HCT116 (cell line): ENCODE results near the gene C6orf47. TPM values are rescaled to one million over a fixed set of nuclear protein-coding genes. Genes with fewer than 3 reads are reported as not detected.

ENCODE experiments used
- ATAC-seq: fragments of 200-7000 bp; cut with Tn5 transposase; 2 replicates; pipeline ENCODE4 v1.9.1; 2020; ENCODE audit warnings: mild to moderate bottlenecking, moderate library complexity
- BruUV-seq: library from RNA; stranded (reverse); fragments of 400-500 nt; replicated peaks from 2 replicates; lab custom pipeline; 2021; lab: Mats Ljungman, UMichigan
- CTCF ChIA-PET: fragments of 300-600 bp; sonication (Branson Sonifier 250); formaldehyde crosslinking; loops from one replicate; lab custom pipeline; 2021; ENCODE audit warnings: antibody characterized with exemption; lab: Charles Lee
- POLR2A ChIA-PET: fragments of 300-600, 350-600 bp; sonication (Branson Sonifier 250); formaldehyde crosslinking; loops from one replicate; lab custom pipeline; 2021; ENCODE audit warnings: antibody characterized with exemption; lab: Charles Lee
- RAD21 ChIA-PET, 2 experiments: fragments of 300-600 bp; sonication (Branson Sonifier 250); formaldehyde crosslinking; loops; one replicate each; lab custom pipeline; 2023; ENCODE audit warnings: low total read pairs in 2 of 2; ENCODE audit not compliant: uncharacterized antibody in 2 of 2, unreplicated experiment in 2 of 2, low non-redundant PET in 1 of 2; lab: Charles Lee
- DNase-seq: peaks from one replicate; pipeline ENCODE4 v3.0.0-alpha.2; 2010; ENCODE audit warnings: low read depth, low spot score
- H2AFZ ChIP-seq: fragments of 200-600 bp; shearing (Covaris generic), sonication (generic); 2 replicates; pipeline ENCODE4 v1.6.1; 2017; ENCODE audit warnings: low read depth, mixed run types, mixed read lengths, antibody characterized with exemption, low read length; ENCODE audit not compliant: poor library complexity, severe bottlenecking
- H3K27ac ChIP-seq: 2 replicates; pipeline ENCODE4 v1.5.1; 2012; ENCODE audit warnings: low read depth, low read length
- H3K27me3 ChIP-seq: fragments of 200-600 bp; sonication (generic); 2 replicates; pipeline ENCODE4 v1.6.1; 2016; ENCODE audit warnings: mixed run types, low read length, mixed read lengths; ENCODE audit not compliant: insufficient read depth
- H3K36me3 ChIP-seq, 2 experiments: fragments of 200-500 bp in 1 of 2; fragments of 200-600 bp in 1 of 2; sonication (Bioruptor generic) in 1 of 2; sonication (generic) in 1 of 2; 2 replicates each; pipeline versions ENCODE4 v1.5.1 to v1.6.1; 2014 to 2016; ENCODE audit warnings: low read length in 2 of 2, inconsistent platforms in 1 of 2, mixed read lengths in 1 of 2, mixed run types in 1 of 2; ENCODE audit not compliant: insufficient read depth in 2 of 2, control insufficient read depth in 1 of 2
- H3K4me1 ChIP-seq, 2 experiments: fragments of 200-600 bp in 1 of 2; sonication (generic) in 1 of 2; 2 replicates each; pipeline versions ENCODE4 v1.5.1 to v1.6.1; 2012 to 2017; ENCODE audit warnings: low read length in 2 of 2, inconsistent platforms in 1 of 2, mild to moderate bottlenecking in 1 of 2, mixed read lengths in 1 of 2, mixed run types in 1 of 2, moderate library complexity in 1 of 2; ENCODE audit not compliant: insufficient read depth in 2 of 2, control insufficient read depth in 1 of 2
- H3K4me2 ChIP-seq: fragments of 200-600 bp; sonication (generic); 2 replicates; pipeline ENCODE4 v1.6.1; 2017; ENCODE audit warnings: mixed run types, low read length, mixed read lengths
- H3K4me3 ChIP-seq, 2 experiments: fragments of 200-600 bp in 1 of 2; sonication (generic) in 1 of 2; replicated peaks in 1 of 2; 2 replicates each; pipeline ENCODE4 v1.5.1; 2011 to 2016; ENCODE audit warnings: low read length in 2 of 2, control low read depth in 1 of 2, low read depth in 1 of 2, mild to moderate bottlenecking in 1 of 2, mixed read lengths in 1 of 2, mixed run types in 1 of 2
- H3K79me2 ChIP-seq: fragments of 200-600 bp; sonication (generic); 2 replicates; pipeline ENCODE4 v1.6.1; 2017; ENCODE audit warnings: mild to moderate bottlenecking, mixed run types, low read length, moderate library complexity, mixed read lengths; ENCODE audit not compliant: insufficient read depth
- H3K9ac ChIP-seq: fragments of 200-600 bp; sonication (generic); 2 replicates; pipeline ENCODE4 v1.6.1; 2016; ENCODE audit warnings: low read length, mixed read lengths
- H3K9me2 ChIP-seq: fragments of 200-600 bp; sonication (generic), shearing (Covaris generic); 2 replicates; pipeline ENCODE4 v1.6.1; 2017; ENCODE audit warnings: mixed run types, mild to moderate bottlenecking, moderate library complexity; ENCODE audit not compliant: insufficient read depth
- H3K9me3 ChIP-seq, 2 experiments: fragments of 200-500 bp in 1 of 2; fragments of 200-600 bp in 1 of 2; sonication (Bioruptor generic) in 1 of 2; sonication (generic) in 1 of 2; 2 replicates each; pipeline ENCODE4 v1.6.1; 2014 to 2017; ENCODE audit warnings: low read length in 2 of 2, mixed read lengths in 2 of 2, inconsistent platforms in 1 of 2, low read depth in 1 of 2, mild to moderate bottlenecking in 1 of 2, mixed run types in 1 of 2, moderate library complexity in 1 of 2; ENCODE audit not compliant: control insufficient read depth in 1 of 2, insufficient read depth in 1 of 2
- H4K20me1 ChIP-seq: fragments of 200-600 bp; sonication (generic), shearing (Covaris generic); 2 replicates; pipeline ENCODE4 v1.6.1; 2017; ENCODE audit warnings: mixed run types, mild to moderate bottlenecking, moderate library complexity; ENCODE audit not compliant: insufficient read depth
- CEBPB ChIP-seq: IDR thresholded peaks from 2 replicates; pipeline ENCODE4 v1.6.1; 2012; ENCODE audit warnings: low read depth
- EGR1 ChIP-seq: IDR thresholded peaks from 2 replicates; pipeline ENCODE4 v1.6.1; 2012; ENCODE audit warnings: low read depth
- ELF1 ChIP-seq: IDR thresholded peaks from 2 replicates; pipeline ENCODE4 v1.6.1; 2012; ENCODE audit warnings: low read depth, borderline replicate concordance
- EZH2 ChIP-seq: fragments of 200-600 bp; sonication (generic); IDR thresholded peaks from 2 replicates; pipeline ENCODE4 v1.6.1; 2017; ENCODE audit warnings: antibody characterized with exemption, mixed run types
- POLR2A ChIP-seq: IDR thresholded peaks from 2 replicates; pipeline ENCODE4 v1.7.0; 2011; ENCODE audit warnings: borderline replicate concordance; ENCODE audit not compliant: insufficient read depth, insufficient read length; ENCODE audit errors: extremely low read depth
- SIN3A ChIP-seq: IDR thresholded peaks from 2 replicates; pipeline ENCODE4 v1.6.1; 2012; ENCODE audit warnings: low read depth
- SP1 ChIP-seq: IDR thresholded peaks from 2 replicates; pipeline ENCODE4 v1.6.1; 2012; ENCODE audit warnings: low read depth
- SRF ChIP-seq: IDR thresholded peaks from 2 replicates; pipeline ENCODE4 v1.6.1; 2012; ENCODE audit warnings: low read depth
- ZFX ChIP-seq: fragments of 450-650 bp; IDR thresholded peaks from 2 replicates; pipeline ENCODE4 v1.6.1; 2017
- ZNF274 ChIP-seq: fragments of 200-500 bp; sonication (Bioruptor generic); IDR thresholded peaks from 2 replicates; pipeline ENCODE4 v1.6.1; 2014; ENCODE audit warnings: mild to moderate bottlenecking, low read depth, low read length, inconsistent platforms
- intact Hi-C: fragments of 100-400 bp; cut with micrococcal nuclease; formaldehyde crosslinking; loops from 2 replicates; pipeline ENCODE4 v1.10.0; 2022
- total RNA-seq: library from RNA; stranded (reverse); gene quantifications from one replicate; pipeline ENCODE4 v1.2.1, GENCODE V29; 2021; ENCODE audit not compliant: unreplicated experiment
- TF ChIP-seq, protein P1 (sequence below): IDR thresholded peaks from 2 replicates; pipeline ENCODE4 v1.6.1; 2012; ENCODE audit warnings: low read depth
- TF ChIP-seq, protein P2 (sequence below), 3 experiments: fragments of 200-600 bp in 1 of 3; sonication (generic) in 1 of 3; IDR thresholded peaks in 2 of 3; conservative IDR thresholded peaks in 1 of 3; 2 replicates each; pipeline ENCODE4 v1.5.1; 2012 to 2017; ENCODE audit warnings: low read depth in 2 of 3, low read length in 2 of 3, antibody characterized with exemption in 1 of 3, borderline replicate concordance in 1 of 3, control low read depth in 1 of 3, mild to moderate bottlenecking in 1 of 3, mixed read lengths in 1 of 3, mixed run types in 1 of 3, moderate library complexity in 1 of 3; ENCODE audit not compliant: insufficient read depth in 1 of 3

C6orf47 gene
- total RNA-seq, 1 experiment from 2014 or later = 13.4 TPM

DNA sequence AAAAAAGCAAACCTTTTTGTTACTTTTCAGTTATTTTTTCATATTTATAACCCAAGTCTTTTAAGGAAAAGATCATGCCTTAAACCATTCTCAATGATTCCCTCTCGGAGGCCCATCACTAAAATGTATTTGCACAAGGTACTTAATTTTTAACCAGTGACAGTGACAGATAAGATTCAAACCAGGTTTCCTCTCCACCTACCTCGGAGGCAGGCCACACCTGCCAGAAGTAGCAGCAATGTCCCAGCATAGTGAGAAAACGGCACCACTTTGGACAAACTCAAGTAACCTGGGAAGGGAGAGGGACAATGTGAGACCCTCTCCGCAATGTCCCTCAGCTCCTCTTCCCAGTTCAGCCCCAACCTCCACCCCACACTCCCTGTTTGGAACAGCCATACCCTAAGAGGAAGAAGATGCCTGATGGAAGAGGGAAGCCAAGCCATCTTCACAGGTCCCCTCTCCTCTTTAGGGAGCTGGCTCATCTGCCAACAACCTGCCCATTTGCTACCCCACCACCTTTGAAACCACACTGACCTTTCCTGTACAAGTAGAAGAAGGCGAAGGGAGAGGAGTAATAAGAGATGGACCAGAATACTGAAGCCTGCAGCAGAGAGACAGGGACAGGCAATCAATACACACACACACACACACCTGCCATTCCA lies 40.3 kb upstream of the C6orf47 start:
- intact Hi-C loops = no loop called here
- no peaks in the 10 kb centered on the region for H3K9me3 ChIP-seq

More for the DNA sequence above, 40.3 kb upstream of the C6orf47 start:
- ChIA-PET RAD21 (no interaction called here), POLR2A (no interaction called here), CTCF (no interaction called here)
- Histone ChIP-seq H4K20me1 (no peaks in the 10 kb centered on the region), H3K27ac (no peak overlapping the region), H3K9ac (no peak overlapping the region), H3K4me3 (no peak overlapping the region), H3K4me1 (peaks cover 7 to 15% of the 10 kb centered on the region in 2 experiments; a peak in 3 of 4 replicates), H3K27me3 (no peaks in the 10 kb centered on the region), H3K79me2 (peaks cover 13% of the 10 kb centered on the region), H2AFZ (no peak overlapping the region), H3K9me2 (no peaks in the 10 kb centered on the region), H3K4me2 (no peak overlapping the region), H3K36me3 (peaks cover 0 to 8% of the 10 kb centered on the region in 2 experiments; a peak in 2 of 4 replicates)
- no peak for TF ChIP-seq ZFX
- TF ChIP-seq POLR2A = no peak
- TF ChIP-seq SIN3A = no peak
- TF ChIP-seq SP1 = no peak
- no peak for TF ChIP-seq EZH2
- no peak for TF ChIP-seq EGR1
- no peak for TF ChIP-seq ZNF274
- TF ChIP-seq, protein P1, sequence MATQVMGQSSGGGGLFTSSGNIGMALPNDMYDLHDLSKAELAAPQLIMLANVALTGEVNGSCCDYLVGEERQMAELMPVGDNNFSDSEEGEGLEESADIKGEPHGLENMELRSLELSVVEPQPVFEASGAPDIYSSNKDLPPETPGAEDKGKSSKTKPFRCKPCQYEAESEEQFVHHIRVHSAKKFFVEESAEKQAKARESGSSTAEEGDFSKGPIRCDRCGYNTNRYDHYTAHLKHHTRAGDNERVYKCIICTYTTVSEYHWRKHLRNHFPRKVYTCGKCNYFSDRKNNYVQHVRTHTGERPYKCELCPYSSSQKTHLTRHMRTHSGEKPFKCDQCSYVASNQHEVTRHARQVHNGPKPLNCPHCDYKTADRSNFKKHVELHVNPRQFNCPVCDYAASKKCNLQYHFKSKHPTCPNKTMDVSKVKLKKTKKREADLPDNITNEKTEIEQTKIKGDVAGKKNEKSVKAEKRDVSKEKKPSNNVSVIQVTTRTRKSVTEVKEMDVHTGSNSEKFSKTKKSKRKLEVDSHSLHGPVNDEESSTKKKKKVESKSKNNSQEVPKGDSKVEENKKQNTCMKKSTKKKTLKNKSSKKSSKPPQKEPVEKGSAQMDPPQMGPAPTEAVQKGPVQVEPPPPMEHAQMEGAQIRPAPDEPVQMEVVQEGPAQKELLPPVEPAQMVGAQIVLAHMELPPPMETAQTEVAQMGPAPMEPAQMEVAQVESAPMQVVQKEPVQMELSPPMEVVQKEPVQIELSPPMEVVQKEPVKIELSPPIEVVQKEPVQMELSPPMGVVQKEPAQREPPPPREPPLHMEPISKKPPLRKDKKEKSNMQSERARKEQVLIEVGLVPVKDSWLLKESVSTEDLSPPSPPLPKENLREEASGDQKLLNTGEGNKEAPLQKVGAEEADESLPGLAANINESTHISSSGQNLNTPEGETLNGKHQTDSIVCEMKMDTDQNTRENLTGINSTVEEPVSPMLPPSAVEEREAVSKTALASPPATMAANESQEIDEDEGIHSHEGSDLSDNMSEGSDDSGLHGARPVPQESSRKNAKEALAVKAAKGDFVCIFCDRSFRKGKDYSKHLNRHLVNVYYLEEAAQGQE = no peak
- TF ChIP-seq CEBPB = no peak
- TF ChIP-seq SRF = no peak
- no peak for TF ChIP-seq ELF1
- TF ChIP-seq, protein P2, sequence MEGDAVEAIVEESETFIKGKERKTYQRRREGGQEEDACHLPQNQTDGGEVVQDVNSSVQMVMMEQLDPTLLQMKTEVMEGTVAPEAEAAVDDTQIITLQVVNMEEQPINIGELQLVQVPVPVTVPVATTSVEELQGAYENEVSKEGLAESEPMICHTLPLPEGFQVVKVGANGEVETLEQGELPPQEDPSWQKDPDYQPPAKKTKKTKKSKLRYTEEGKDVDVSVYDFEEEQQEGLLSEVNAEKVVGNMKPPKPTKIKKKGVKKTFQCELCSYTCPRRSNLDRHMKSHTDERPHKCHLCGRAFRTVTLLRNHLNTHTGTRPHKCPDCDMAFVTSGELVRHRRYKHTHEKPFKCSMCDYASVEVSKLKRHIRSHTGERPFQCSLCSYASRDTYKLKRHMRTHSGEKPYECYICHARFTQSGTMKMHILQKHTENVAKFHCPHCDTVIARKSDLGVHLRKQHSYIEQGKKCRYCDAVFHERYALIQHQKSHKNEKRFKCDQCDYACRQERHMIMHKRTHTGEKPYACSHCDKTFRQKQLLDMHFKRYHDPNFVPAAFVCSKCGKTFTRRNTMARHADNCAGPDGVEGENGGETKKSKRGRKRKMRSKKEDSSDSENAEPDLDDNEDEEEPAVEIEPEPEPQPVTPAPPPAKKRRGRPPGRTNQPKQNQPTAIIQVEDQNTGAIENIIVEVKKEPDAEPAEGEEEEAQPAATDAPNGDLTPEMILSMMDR (IDR thresholded peaks at IDR 0.05 in 2 of 3, conservative IDR thresholded peaks at IDR 0.05 in 1 of 3; ENCODE audit: borderline replicate concordance in 1 of 3, insufficient read depth in 1 of 3, low read depth in 2 of 3, low read length in 2 of 3) = no peak
- DNase-seq = no peak
- no TSS peak for BruUV-seq
- no peak for ATAC-seq
